Measurements from ENCODE around the gene C1orf116. TPM values are rescaled to one million over a fixed set of nuclear protein-coding genes. Genes with fewer than 3 reads are reported as not detected.

Gene C1orf116
- total and polyA plus RNA-seq, 10 of the 15 experiments (the other 5 are each of a cell fraction or from before 2014, with no cell fraction given): 0.01 to 0.08 TPM; not detected in 8

DNA sequence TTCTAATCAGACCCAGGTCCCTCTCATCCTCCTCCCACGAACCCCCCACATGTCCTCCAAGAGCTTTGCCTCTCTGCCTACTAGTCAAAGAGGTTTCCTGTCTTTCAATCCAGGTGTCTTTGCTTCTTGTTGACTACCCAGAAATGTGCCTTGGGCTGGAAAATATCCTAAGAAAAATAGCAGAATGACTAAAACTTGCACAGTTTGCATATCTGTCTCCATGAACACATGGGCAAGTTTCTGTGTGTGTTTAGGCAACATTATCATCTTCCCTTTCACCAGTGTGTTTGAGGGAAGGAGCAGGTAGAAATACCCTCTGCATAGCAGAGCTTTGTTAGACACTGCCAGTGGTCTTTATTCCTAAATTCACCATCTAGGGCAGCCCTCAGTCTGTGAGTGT, 1.5 kb downstream of the C1orf116 start:
- Histone ChIP-seq H3K36me3 (ENCODE audit: control insufficient read depth in 2 of 2, insufficient read depth in 2 of 2, low read length in 1 of 2) (no peaks in the 10 kb centered on the region), H3K4me3 (no peak overlapping the region), H3K9ac (ENCODE audit: control insufficient read depth, insufficient read depth, low read length) (no peak overlapping the region), H2AFZ (ENCODE audit: control insufficient read depth, low read depth, low read length) (no peak overlapping the region), H3K4me2 (ENCODE audit: control insufficient read depth, insufficient read depth) (no peak overlapping the region), H3K9me3 (replicated peaks; ENCODE audit: control insufficient read depth, insufficient read depth, low read length) (no peaks in the 10 kb centered on the region), H4K20me1 (ENCODE audit: control insufficient read depth, insufficient read depth) (no peaks in the 10 kb centered on the region), H3K27me3 (replicated peaks in 1 of 2; ENCODE audit: control insufficient read depth in 2 of 2, insufficient read depth in 2 of 2, low read length in 1 of 2) (peaks cover 3 to 10% of the 10 kb centered on the region in 2 experiments; a peak in 3 of 4 replicates), H3K27ac (ENCODE audit: control insufficient read depth, insufficient read depth) (no peak overlapping the region), H3K4me1 (ENCODE audit: control insufficient read depth, insufficient read depth, low read length) (no peaks in the 10 kb centered on the region), H3K79me2 (ENCODE audit: control insufficient read depth, insufficient read depth, low read length) (no peaks in the 10 kb centered on the region)
- BruUV-seq (replicated peaks): no TSS peak
- RAD21 ChIA-PET (ENCODE audit: unreplicated experiment): interaction anchor here (1.6 kb wide), 1 partner anchor 19 kb away, joined by 3 read pairs; no protein-coding TSS in a partner anchor
- SMC1A ChIA-PET (ENCODE audit: uncharacterized antibody, unreplicated experiment): interaction anchor here (0.7 kb wide), 2 partner anchors 17 to 44 kb away, joined by 3 read pairs; no protein-coding TSS in a partner anchor
- FAIRE-seq: no peak
- WGBS (ENCODE audit: insufficient coverage, insufficient replicate concordance, low lambda C conversion rate, missing lambda C conversion rate): 6% methylated on average over 1 of the region's 1 CpG
- no peak for DNase-seq (ENCODE audit: low read depth, low spot score)
- in situ Hi-C loops (cut with MboI): no loop called here
- ATAC-seq: no peak
- POLR2A ChIA-PET: no interaction called here
- CTCF ChIA-PET: interaction anchor here (2.1 kb wide), 1 partner anchor 16 kb away, joined by 7 read pairs; no protein-coding TSS in a partner anchor
- intact Hi-C loops (cut with micrococcal nuclease; ENCODE audit: unreplicated experiment): no loop called here
- TF ChIP-seq TCF7 (IDR thresholded peaks at IDR 0.05; ENCODE audit: borderline replicate concordance): no peak
- TF ChIP-seq TCF12 (IDR thresholded peaks at IDR 0.05; ENCODE audit: low read depth, low read length): no peak
- TF ChIP-seq SMARCA5 (IDR thresholded peaks at IDR 0.05): no peak
- TF ChIP-seq PAX8 (IDR thresholded peaks at IDR 0.05): no peak
- no peak for TF ChIP-seq USF2 (IDR thresholded peaks at IDR 0.05; ENCODE audit: borderline replicate concordance, low read depth, low read length)
- no peak for TF ChIP-seq DPF2 (IDR thresholded peaks at IDR 0.05)
- no peak for TF ChIP-seq ATF7 (IDR thresholded peaks at IDR 0.05; ENCODE audit: low read depth)
- TF ChIP-seq, protein P1, sequence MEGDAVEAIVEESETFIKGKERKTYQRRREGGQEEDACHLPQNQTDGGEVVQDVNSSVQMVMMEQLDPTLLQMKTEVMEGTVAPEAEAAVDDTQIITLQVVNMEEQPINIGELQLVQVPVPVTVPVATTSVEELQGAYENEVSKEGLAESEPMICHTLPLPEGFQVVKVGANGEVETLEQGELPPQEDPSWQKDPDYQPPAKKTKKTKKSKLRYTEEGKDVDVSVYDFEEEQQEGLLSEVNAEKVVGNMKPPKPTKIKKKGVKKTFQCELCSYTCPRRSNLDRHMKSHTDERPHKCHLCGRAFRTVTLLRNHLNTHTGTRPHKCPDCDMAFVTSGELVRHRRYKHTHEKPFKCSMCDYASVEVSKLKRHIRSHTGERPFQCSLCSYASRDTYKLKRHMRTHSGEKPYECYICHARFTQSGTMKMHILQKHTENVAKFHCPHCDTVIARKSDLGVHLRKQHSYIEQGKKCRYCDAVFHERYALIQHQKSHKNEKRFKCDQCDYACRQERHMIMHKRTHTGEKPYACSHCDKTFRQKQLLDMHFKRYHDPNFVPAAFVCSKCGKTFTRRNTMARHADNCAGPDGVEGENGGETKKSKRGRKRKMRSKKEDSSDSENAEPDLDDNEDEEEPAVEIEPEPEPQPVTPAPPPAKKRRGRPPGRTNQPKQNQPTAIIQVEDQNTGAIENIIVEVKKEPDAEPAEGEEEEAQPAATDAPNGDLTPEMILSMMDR (IDR thresholded peaks at IDR 0.05 in 2 of 3, conservative IDR thresholded peaks at IDR 0.05 in 1 of 3; ENCODE audit: control insufficient read depth in 2 of 3, extremely low read depth in 1 of 3, insufficient read depth in 1 of 3, low read depth in 3 of 3, low read length in 3 of 3): no peak
- TF ChIP-seq FOS (IDR thresholded peaks at IDR 0.05; ENCODE audit: borderline replicate concordance, extremely low read depth, insufficient read length): no peak
- no peak for TF ChIP-seq NFYA (IDR thresholded peaks at IDR 0.05; ENCODE audit: borderline replicate concordance, low read depth, low read length)
- no peak for TF ChIP-seq CREB1 (IDR thresholded peaks at IDR 0.05; ENCODE audit: low read depth)
- no peak for TF ChIP-seq IRF3 (IDR thresholded peaks at IDR 0.05)
